ENCODE data around the gene RDX.

Gene RDX

GRCh38 chr11:110268441-110268840 lies 28.0 kb downstream of the RDX start:
- H3K9ac ChIP-seq (ENCODE audit: low read length): no peak overlapping the region
- no peak overlapping the region for H3K27ac ChIP-seq (ENCODE audit: low read length)
- no peak overlapping the region for H3K4me2 ChIP-seq (ENCODE audit: low read depth, low read length)
- H3K9me3 ChIP-seq (replicated peaks; ENCODE audit: insufficient read depth, low read length): no peaks in the 10 kb centered on the region
- H3K4me1 ChIP-seq (ENCODE audit: low read length): peaks cover 8% of the 10 kb centered on the region; the same call in 1 of the 2 replicates
- no peak overlapping the region for H2AFZ ChIP-seq (ENCODE audit: low read length)
- H3K79me2 ChIP-seq (ENCODE audit: low read length): peaks cover 74% of the 10 kb centered on the region
- H3K4me3 ChIP-seq (ENCODE audit: low read length): no peak overlapping the region
- no peaks in the 10 kb centered on the region for H3K27me3 ChIP-seq (replicated peaks; ENCODE audit: insufficient read depth, low read length)
- peaks cover 3% of the 10 kb centered on the region; the same call in 1 of the 2 replicates for H3K36me3 ChIP-seq (replicated peaks; ENCODE audit: insufficient read depth, low read length)
- no peak for DNase-seq
- H3F3A ChIP-seq (ENCODE audit: insufficient read depth, low read length): no peaks in the 10 kb centered on the region
- H4K20me1 ChIP-seq (ENCODE audit: insufficient read depth, low read length): peaks cover 3% of the 10 kb centered on the region
- no peak for TF ChIP-seq EZH2 (optimal IDR thresholded peaks at IDR 0.05; ENCODE audit: low read depth, low read length)
- TF ChIP-seq, protein P1, sequence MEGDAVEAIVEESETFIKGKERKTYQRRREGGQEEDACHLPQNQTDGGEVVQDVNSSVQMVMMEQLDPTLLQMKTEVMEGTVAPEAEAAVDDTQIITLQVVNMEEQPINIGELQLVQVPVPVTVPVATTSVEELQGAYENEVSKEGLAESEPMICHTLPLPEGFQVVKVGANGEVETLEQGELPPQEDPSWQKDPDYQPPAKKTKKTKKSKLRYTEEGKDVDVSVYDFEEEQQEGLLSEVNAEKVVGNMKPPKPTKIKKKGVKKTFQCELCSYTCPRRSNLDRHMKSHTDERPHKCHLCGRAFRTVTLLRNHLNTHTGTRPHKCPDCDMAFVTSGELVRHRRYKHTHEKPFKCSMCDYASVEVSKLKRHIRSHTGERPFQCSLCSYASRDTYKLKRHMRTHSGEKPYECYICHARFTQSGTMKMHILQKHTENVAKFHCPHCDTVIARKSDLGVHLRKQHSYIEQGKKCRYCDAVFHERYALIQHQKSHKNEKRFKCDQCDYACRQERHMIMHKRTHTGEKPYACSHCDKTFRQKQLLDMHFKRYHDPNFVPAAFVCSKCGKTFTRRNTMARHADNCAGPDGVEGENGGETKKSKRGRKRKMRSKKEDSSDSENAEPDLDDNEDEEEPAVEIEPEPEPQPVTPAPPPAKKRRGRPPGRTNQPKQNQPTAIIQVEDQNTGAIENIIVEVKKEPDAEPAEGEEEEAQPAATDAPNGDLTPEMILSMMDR (IDR thresholded peaks at IDR 0.05; ENCODE audit: low read length): no peak
- TF ChIP-seq EZH2phosphoT487 (IDR thresholded peaks at IDR 0.05; ENCODE audit: low read length): no peak
- H3K9me2 ChIP-seq (replicated peaks; ENCODE audit: insufficient read depth, low read length): no peaks in the 10 kb centered on the region

DNA sequence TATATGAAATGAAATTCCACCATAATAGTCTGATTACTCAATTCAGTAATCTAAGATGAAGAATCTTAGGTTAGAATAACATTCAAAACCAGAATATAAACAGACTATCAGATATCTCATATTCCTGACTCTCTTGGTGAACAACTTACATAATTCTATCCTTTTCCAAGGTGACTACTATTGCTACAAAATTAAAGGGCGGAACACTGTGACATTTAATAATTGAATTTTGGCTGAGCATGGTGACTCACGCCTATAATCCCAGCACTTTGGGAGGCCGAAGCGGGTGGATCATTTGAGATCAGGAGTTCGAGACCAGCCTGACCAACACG lies 34.4 kb downstream of the RDX start:
- Histone ChIP-seq H3K9me2 (replicated peaks; ENCODE audit: insufficient read depth, low read length) (no peaks in the 10 kb centered on the region), H3K4me1 (ENCODE audit: low read length) (no peaks in the 10 kb centered on the region), H3K4me2 (ENCODE audit: low read depth, low read length) (no peak overlapping the region), H3K4me3 (ENCODE audit: low read length) (no peak overlapping the region), H3K9me3 (replicated peaks; ENCODE audit: insufficient read depth, low read length) (no peaks in the 10 kb centered on the region), H3K79me2 (ENCODE audit: low read length) (peaks cover 25% of the 10 kb centered on the region), H3K36me3 (replicated peaks; ENCODE audit: insufficient read depth, low read length) (peaks cover 14% of the 10 kb centered on the region; the same call in 1 of the 2 replicates), H3K27ac (ENCODE audit: low read length) (no peak overlapping the region), H3K27me3 (replicated peaks; ENCODE audit: insufficient read depth, low read length) (no peaks in the 10 kb centered on the region), H2AFZ (ENCODE audit: low read length) (no peak overlapping the region), H3K9ac (ENCODE audit: low read length) (no peak overlapping the region), H4K20me1 (ENCODE audit: insufficient read depth, low read length) (no peaks in the 10 kb centered on the region), H3F3A (ENCODE audit: insufficient read depth, low read length) (no peaks in the 10 kb centered on the region)
- TF ChIP-seq, protein P1 (IDR thresholded peaks at IDR 0.05; ENCODE audit: low read length): no peak
- no peak for TF ChIP-seq EZH2phosphoT487 (IDR thresholded peaks at IDR 0.05; ENCODE audit: low read length)
- no peak for TF ChIP-seq EZH2 (optimal IDR thresholded peaks at IDR 0.05; ENCODE audit: low read depth, low read length)
- no peak for DNase-seq

GRCh38 chr11:110261195-110262071 lies 35.0 kb downstream of the RDX start:
- no peak overlapping the region for H2AFZ ChIP-seq (ENCODE audit: low read length)
- H3K4me2 ChIP-seq (ENCODE audit: low read depth, low read length): no peak overlapping the region
- no peak overlapping the region for H3K27ac ChIP-seq (ENCODE audit: low read length)
- H3K4me3 ChIP-seq (ENCODE audit: low read length): no peak overlapping the region
- H3K9ac ChIP-seq (ENCODE audit: low read length): no peak overlapping the region
- no peaks in the 10 kb centered on the region for H3K9me2 ChIP-seq (replicated peaks; ENCODE audit: insufficient read depth, low read length)
- no peaks in the 10 kb centered on the region for H3K9me3 ChIP-seq (replicated peaks; ENCODE audit: insufficient read depth, low read length)
- no peaks in the 10 kb centered on the region for H3K27me3 ChIP-seq (replicated peaks; ENCODE audit: insufficient read depth, low read length)
- H4K20me1 ChIP-seq (ENCODE audit: insufficient read depth, low read length): no peaks in the 10 kb centered on the region
- no peaks in the 10 kb centered on the region for H3K4me1 ChIP-seq (ENCODE audit: low read length)
- DNase-seq: no peak
- TF ChIP-seq EZH2 (optimal IDR thresholded peaks at IDR 0.05; ENCODE audit: low read depth, low read length) (no peak), EZH2phosphoT487 (IDR thresholded peaks at IDR 0.05; ENCODE audit: low read length) (no peak)
- TF ChIP-seq, protein P1 (IDR thresholded peaks at IDR 0.05; ENCODE audit: low read length): no peak
- peaks cover 14% of the 10 kb centered on the region; the same call in 1 of the 2 replicates for H3K36me3 ChIP-seq (replicated peaks; ENCODE audit: insufficient read depth, low read length)
- no peaks in the 10 kb centered on the region for H3F3A ChIP-seq (ENCODE audit: insufficient read depth, low read length)
- peaks cover 19% of the 10 kb centered on the region for H3K79me2 ChIP-seq (ENCODE audit: low read length)
